DOHH2 (cell line): ENCODE measurements around the gene KRTAP5-5.
"Not testable (repeated sequence)": the region's sequence is repeated elsewhere in the genome, so short reads cannot be mapped to it uniquely, and the experiment has no call there.

Experiments
- EZH2phosphoT487 ChIP-seq: fragments of 200-600 bp; sonication (generic); IDR thresholded peaks from 2 replicates; pipeline ENCODE4 v1.6.1; 2017; ENCODE audit warnings: borderline replicate concordance, mild to moderate bottlenecking, antibody characterized with exemption, low read length, moderate library complexity, mixed read lengths
- TF ChIP-seq, protein P1 (sequence below): fragments of 200-600 bp; sonication (generic); IDR thresholded peaks from one replicate; pipeline ENCODE4 v1.5.1; 2014; ENCODE audit warnings: antibody characterized with exemption, mild to moderate bottlenecking, low read depth, low read length; ENCODE audit not compliant: poor library complexity, severe bottlenecking

GRCh38 chr11:1661454-1662269, 32.1 kb downstream of the KRTAP5-5 start:
- TF ChIP-seq, protein P1, sequence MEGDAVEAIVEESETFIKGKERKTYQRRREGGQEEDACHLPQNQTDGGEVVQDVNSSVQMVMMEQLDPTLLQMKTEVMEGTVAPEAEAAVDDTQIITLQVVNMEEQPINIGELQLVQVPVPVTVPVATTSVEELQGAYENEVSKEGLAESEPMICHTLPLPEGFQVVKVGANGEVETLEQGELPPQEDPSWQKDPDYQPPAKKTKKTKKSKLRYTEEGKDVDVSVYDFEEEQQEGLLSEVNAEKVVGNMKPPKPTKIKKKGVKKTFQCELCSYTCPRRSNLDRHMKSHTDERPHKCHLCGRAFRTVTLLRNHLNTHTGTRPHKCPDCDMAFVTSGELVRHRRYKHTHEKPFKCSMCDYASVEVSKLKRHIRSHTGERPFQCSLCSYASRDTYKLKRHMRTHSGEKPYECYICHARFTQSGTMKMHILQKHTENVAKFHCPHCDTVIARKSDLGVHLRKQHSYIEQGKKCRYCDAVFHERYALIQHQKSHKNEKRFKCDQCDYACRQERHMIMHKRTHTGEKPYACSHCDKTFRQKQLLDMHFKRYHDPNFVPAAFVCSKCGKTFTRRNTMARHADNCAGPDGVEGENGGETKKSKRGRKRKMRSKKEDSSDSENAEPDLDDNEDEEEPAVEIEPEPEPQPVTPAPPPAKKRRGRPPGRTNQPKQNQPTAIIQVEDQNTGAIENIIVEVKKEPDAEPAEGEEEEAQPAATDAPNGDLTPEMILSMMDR: not testable (repeated sequence)
- not testable (repeated sequence) for TF ChIP-seq EZH2phosphoT487
